ENCODE data around the gene STOML1.

STOML1 gene

GRCh38 chr15:73955326-73955725, 36.8 kb downstream of the STOML1 start:
- H3K4me3 ChIP-seq (ENCODE audit: low read depth in 1 of 2, low read length in 2 of 2): no peak overlapping the region
- no peaks in the 10 kb centered on the region for H3K36me3 ChIP-seq (ENCODE audit: control insufficient read depth in 1 of 2, insufficient read depth in 2 of 2, low read length in 2 of 2)
- H3K27ac ChIP-seq (ENCODE audit: low read depth, low read length): no peak overlapping the region
- H3K9me3 ChIP-seq (ENCODE audit: control insufficient read depth in 1 of 2, low read length in 2 of 2): no peaks in the 10 kb centered on the region
- H3K4me1 ChIP-seq (ENCODE audit: control insufficient read depth in 1 of 2, insufficient read depth in 2 of 2, low read length in 2 of 2): peaks cover 15 to 25% of the 10 kb centered on the region in 2 donors
- no peak overlapping the region for H3K9ac ChIP-seq (ENCODE audit: low read depth in 1 of 2, low read length in 2 of 2)
- no peaks in the 10 kb centered on the region for H3K27me3 ChIP-seq (ENCODE audit: control insufficient read depth in 1 of 2, insufficient read depth in 2 of 2, low read length in 2 of 2)

- no peak overlapping the region for H3K4me3 ChIP-seq (ENCODE audit: low read depth in 1 of 2, low read length in 2 of 2)
- no peak overlapping the region for H3K9ac ChIP-seq (ENCODE audit: low read depth in 1 of 2, low read length in 2 of 2)
- H3K4me1 ChIP-seq (ENCODE audit: control insufficient read depth in 1 of 2, insufficient read depth in 2 of 2, low read length in 2 of 2): peaks cover 15 to 20% of the 10 kb centered on the region in 2 donors
- no peaks in the 10 kb centered on the region for H3K27me3 ChIP-seq (ENCODE audit: control insufficient read depth in 1 of 2, insufficient read depth in 2 of 2, low read length in 2 of 2)
- no peaks in the 10 kb centered on the region for H3K36me3 ChIP-seq (ENCODE audit: control insufficient read depth in 1 of 2, insufficient read depth in 2 of 2, low read length in 2 of 2)
- H3K27ac ChIP-seq (ENCODE audit: low read depth, low read length): no peak overlapping the region
- no peaks in the 10 kb centered on the region for H3K9me3 ChIP-seq (ENCODE audit: control insufficient read depth in 1 of 2, low read length in 2 of 2)
Measured at GRCh38 chr15:73954188-73955145, 37.6 kb downstream of the STOML1 start.

GRCh38 chr15:73952913-73953750, 39.0 kb downstream of the STOML1 start:
- H3K27ac ChIP-seq (ENCODE audit: low read depth, low read length): no peak overlapping the region
- no peak overlapping the region for H3K4me3 ChIP-seq (ENCODE audit: low read depth in 1 of 2, low read length in 2 of 2)
- no peaks in the 10 kb centered on the region for H3K36me3 ChIP-seq (ENCODE audit: control insufficient read depth in 1 of 2, insufficient read depth in 2 of 2, low read length in 2 of 2)
- no peaks in the 10 kb centered on the region for H3K9me3 ChIP-seq (ENCODE audit: control insufficient read depth in 1 of 2, low read length in 2 of 2)
- peaks cover 15% of the 10 kb centered on the region in 2 donors for H3K4me1 ChIP-seq (ENCODE audit: control insufficient read depth in 1 of 2, insufficient read depth in 2 of 2, low read length in 2 of 2)
- no peak overlapping the region for H3K9ac ChIP-seq (ENCODE audit: low read depth in 1 of 2, low read length in 2 of 2)
- H3K27me3 ChIP-seq (ENCODE audit: control insufficient read depth in 1 of 2, insufficient read depth in 2 of 2, low read length in 2 of 2): no peaks in the 10 kb centered on the region

- Histone ChIP-seq H3K27me3 (ENCODE audit: control insufficient read depth in 1 of 2, insufficient read depth in 2 of 2, low read length in 2 of 2) (no peaks in the 10 kb centered on the region), H3K9ac (ENCODE audit: low read depth in 1 of 2, low read length in 2 of 2) (no peak overlapping the region), H3K36me3 (ENCODE audit: control insufficient read depth in 1 of 2, insufficient read depth in 2 of 2, low read length in 2 of 2) (peaks cover 0 to 4% of the 10 kb centered on the region in 2 donors), H3K9me3 (ENCODE audit: control insufficient read depth in 1 of 2, low read length in 2 of 2) (no peaks in the 10 kb centered on the region), H3K27ac (ENCODE audit: low read depth, low read length) (peak overlapping the region; percentile 90), H3K4me3 (ENCODE audit: low read depth in 1 of 2, low read length in 2 of 2) (no peak overlapping the region), H3K4me1 (ENCODE audit: control insufficient read depth in 1 of 2, insufficient read depth in 2 of 2, low read length in 2 of 2) (peaks cover 13 to 15% of the 10 kb centered on the region in 2 donors)
Measured at GRCh38 chr15:73952171-73952912, 39.8 kb downstream of the STOML1 start.

GRCh38 chr15:73951601-73952000, 40.5 kb downstream of the STOML1 start:
- Histone ChIP-seq H3K27ac (ENCODE audit: low read depth, low read length) (peak overlapping the region; percentile 90), H3K4me1 (ENCODE audit: control insufficient read depth in 1 of 2, insufficient read depth in 2 of 2, low read length in 2 of 2) (peaks cover 9 to 15% of the 10 kb centered on the region in 2 donors), H3K36me3 (ENCODE audit: control insufficient read depth in 1 of 2, insufficient read depth in 2 of 2, low read length in 2 of 2) (peaks cover 0 to 4% of the 10 kb centered on the region in 2 donors), H3K9ac (ENCODE audit: low read depth in 1 of 2, low read length in 2 of 2) (no peak overlapping the region), H3K27me3 (ENCODE audit: control insufficient read depth in 1 of 2, insufficient read depth in 2 of 2, low read length in 2 of 2) (no peaks in the 10 kb centered on the region), H3K9me3 (ENCODE audit: control insufficient read depth in 1 of 2, low read length in 2 of 2) (no peaks in the 10 kb centered on the region), H3K4me3 (ENCODE audit: low read depth in 1 of 2, low read length in 2 of 2) (no peak overlapping the region)

GRCh38 chr15:73950831-73951561, 41.1 kb downstream of the STOML1 start:
- Histone ChIP-seq H3K27me3 (ENCODE audit: control insufficient read depth in 1 of 2, insufficient read depth in 2 of 2, low read length in 2 of 2) (no peaks in the 10 kb centered on the region), H3K4me1 (ENCODE audit: control insufficient read depth in 1 of 2, insufficient read depth in 2 of 2, low read length in 2 of 2) (peaks cover 9 to 15% of the 10 kb centered on the region in 2 donors), H3K9ac (ENCODE audit: low read depth in 1 of 2, low read length in 2 of 2) (peak overlapping the region in 1 of 2 donors; percentile 10), H3K27ac (ENCODE audit: low read depth, low read length) (peak overlapping the region; percentile 90), H3K36me3 (ENCODE audit: control insufficient read depth in 1 of 2, insufficient read depth in 2 of 2, low read length in 2 of 2) (peaks cover 0 to 4% of the 10 kb centered on the region in 2 donors), H3K4me3 (ENCODE audit: low read depth in 1 of 2, low read length in 2 of 2) (no peak overlapping the region), H3K9me3 (ENCODE audit: control insufficient read depth in 1 of 2, low read length in 2 of 2) (no peaks in the 10 kb centered on the region)

- Histone ChIP-seq H3K4me1 (ENCODE audit: control insufficient read depth in 1 of 2, insufficient read depth in 2 of 2, low read length in 2 of 2) (peaks cover 9 to 15% of the 10 kb centered on the region in 2 donors), H3K9ac (ENCODE audit: low read depth in 1 of 2, low read length in 2 of 2) (peak overlapping the region in 1 of 2 donors; percentile 10), H3K27ac (ENCODE audit: low read depth, low read length) (no peak overlapping the region), H3K27me3 (ENCODE audit: control insufficient read depth in 1 of 2, insufficient read depth in 2 of 2, low read length in 2 of 2) (no peaks in the 10 kb centered on the region), H3K36me3 (ENCODE audit: control insufficient read depth in 1 of 2, insufficient read depth in 2 of 2, low read length in 2 of 2) (peaks cover 0 to 4% of the 10 kb centered on the region in 2 donors), H3K9me3 (ENCODE audit: control insufficient read depth in 1 of 2, low read length in 2 of 2) (no peaks in the 10 kb centered on the region), H3K4me3 (ENCODE audit: low read depth in 1 of 2, low read length in 2 of 2) (no peak overlapping the region)
Measured at GRCh38 chr15:73950479-73950830, 41.6 kb downstream of the STOML1 start.

- Histone ChIP-seq H3K9ac (ENCODE audit: low read depth in 1 of 2, low read length in 2 of 2) (no peak overlapping the region), H3K4me3 (ENCODE audit: low read depth in 1 of 2, low read length in 2 of 2) (no peak overlapping the region), H3K4me1 (ENCODE audit: control insufficient read depth in 1 of 2, insufficient read depth in 2 of 2, low read length in 2 of 2) (peaks cover 9 to 15% of the 10 kb centered on the region in 2 donors), H3K27me3 (ENCODE audit: control insufficient read depth in 1 of 2, insufficient read depth in 2 of 2, low read length in 2 of 2) (no peaks in the 10 kb centered on the region), H3K9me3 (ENCODE audit: control insufficient read depth in 1 of 2, low read length in 2 of 2) (no peaks in the 10 kb centered on the region), H3K27ac (ENCODE audit: low read depth, low read length) (no peak overlapping the region), H3K36me3 (ENCODE audit: control insufficient read depth in 1 of 2, insufficient read depth in 2 of 2, low read length in 2 of 2) (peaks cover 0 to 4% of the 10 kb centered on the region in 2 donors)
Measured at GRCh38 chr15:73949496-73949895, 42.6 kb downstream of the STOML1 start.

GRCh38 chr15:73948982-73949381, 43.1 kb downstream of the STOML1 start:
- peaks cover 9 to 15% of the 10 kb centered on the region in 2 donors for H3K4me1 ChIP-seq (ENCODE audit: control insufficient read depth in 1 of 2, insufficient read depth in 2 of 2, low read length in 2 of 2)
- H3K9me3 ChIP-seq (ENCODE audit: control insufficient read depth in 1 of 2, low read length in 2 of 2): no peaks in the 10 kb centered on the region
- no peak overlapping the region for H3K9ac ChIP-seq (ENCODE audit: low read depth in 1 of 2, low read length in 2 of 2)
- H3K4me3 ChIP-seq (ENCODE audit: low read depth in 1 of 2, low read length in 2 of 2): no peak overlapping the region
- no peaks in the 10 kb centered on the region for H3K27me3 ChIP-seq (ENCODE audit: control insufficient read depth in 1 of 2, insufficient read depth in 2 of 2, low read length in 2 of 2)
- H3K36me3 ChIP-seq (ENCODE audit: control insufficient read depth in 1 of 2, insufficient read depth in 2 of 2, low read length in 2 of 2): peaks cover 0 to 4% of the 10 kb centered on the region in 2 donors
- no peak overlapping the region for H3K27ac ChIP-seq (ENCODE audit: low read depth, low read length)
